Loucy (cell line): ENCODE data around the gene PP2D1.

Source experiments
- EZH2phosphoT487 ChIP-seq: fragments of 200-600 bp; IDR thresholded peaks from 2 replicates; pipeline ENCODE4 v1.6.1; 2018; ENCODE audit warnings: antibody characterized with exemption, mild to moderate bottlenecking, moderate library complexity, borderline replicate concordance
- TF ChIP-seq, protein P1 (sequence below): fragments of 200-600 bp; sonication (generic); conservative IDR thresholded peaks from 2 replicates; pipeline ENCODE4 v1.5.1; 2014; ENCODE audit warnings: mild to moderate bottlenecking, antibody characterized with exemption, low read length

DNA sequence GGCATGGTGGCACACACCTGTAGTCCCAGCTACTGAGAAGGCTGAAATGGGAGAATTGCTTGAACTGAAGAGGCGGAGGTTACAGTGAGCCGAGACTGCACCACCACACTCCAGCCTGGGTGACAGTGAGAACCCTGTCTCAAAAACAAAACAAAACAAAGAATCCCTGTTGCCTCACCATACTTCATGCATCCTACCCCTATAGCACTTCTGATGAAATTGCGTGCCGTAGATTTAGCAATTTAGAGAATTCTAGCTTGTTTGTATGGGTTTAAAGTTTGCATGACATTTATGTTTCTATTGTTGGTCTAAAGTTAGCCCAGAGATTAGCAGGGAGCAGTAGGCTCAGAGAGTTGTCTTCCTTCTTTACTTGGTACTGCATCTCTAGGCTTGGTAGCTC is 57.4 kb downstream of the PP2D1 start:
- TF ChIP-seq, protein P1, sequence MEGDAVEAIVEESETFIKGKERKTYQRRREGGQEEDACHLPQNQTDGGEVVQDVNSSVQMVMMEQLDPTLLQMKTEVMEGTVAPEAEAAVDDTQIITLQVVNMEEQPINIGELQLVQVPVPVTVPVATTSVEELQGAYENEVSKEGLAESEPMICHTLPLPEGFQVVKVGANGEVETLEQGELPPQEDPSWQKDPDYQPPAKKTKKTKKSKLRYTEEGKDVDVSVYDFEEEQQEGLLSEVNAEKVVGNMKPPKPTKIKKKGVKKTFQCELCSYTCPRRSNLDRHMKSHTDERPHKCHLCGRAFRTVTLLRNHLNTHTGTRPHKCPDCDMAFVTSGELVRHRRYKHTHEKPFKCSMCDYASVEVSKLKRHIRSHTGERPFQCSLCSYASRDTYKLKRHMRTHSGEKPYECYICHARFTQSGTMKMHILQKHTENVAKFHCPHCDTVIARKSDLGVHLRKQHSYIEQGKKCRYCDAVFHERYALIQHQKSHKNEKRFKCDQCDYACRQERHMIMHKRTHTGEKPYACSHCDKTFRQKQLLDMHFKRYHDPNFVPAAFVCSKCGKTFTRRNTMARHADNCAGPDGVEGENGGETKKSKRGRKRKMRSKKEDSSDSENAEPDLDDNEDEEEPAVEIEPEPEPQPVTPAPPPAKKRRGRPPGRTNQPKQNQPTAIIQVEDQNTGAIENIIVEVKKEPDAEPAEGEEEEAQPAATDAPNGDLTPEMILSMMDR: no peak
- TF ChIP-seq EZH2phosphoT487: no peak
